ENCODE data around the gene PSD4.

DNA sequence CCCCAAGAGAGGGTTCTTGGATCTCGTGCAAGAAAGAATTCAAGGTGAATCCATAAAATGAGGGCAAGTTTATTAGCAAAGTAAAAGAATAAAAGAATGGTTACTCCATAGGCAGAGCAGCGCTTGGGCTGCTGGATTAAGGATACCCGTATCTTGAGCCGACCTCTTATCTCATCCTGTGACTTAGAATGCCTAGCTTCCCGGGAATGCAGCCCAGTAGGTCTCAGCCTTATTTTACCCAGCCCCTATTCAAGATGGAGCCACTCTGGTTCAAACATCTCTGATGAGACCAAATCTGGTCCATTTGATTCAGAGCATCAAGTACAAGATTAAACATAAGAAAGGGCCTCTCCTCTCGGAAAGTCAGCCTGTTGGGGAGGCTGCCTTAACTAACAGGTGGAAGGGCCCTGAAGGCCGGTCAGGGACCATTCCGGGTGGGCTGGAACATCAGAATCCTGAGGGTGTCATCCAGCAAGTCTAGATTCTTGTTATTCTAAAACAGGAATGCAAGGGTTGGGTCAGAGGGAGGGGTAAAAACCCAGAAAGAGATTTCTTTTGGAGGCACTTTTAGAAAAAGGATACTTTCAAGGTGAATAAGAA lies 5.8 kb downstream of the PSD4 start:
- TF ChIP-seq, protein P1, sequence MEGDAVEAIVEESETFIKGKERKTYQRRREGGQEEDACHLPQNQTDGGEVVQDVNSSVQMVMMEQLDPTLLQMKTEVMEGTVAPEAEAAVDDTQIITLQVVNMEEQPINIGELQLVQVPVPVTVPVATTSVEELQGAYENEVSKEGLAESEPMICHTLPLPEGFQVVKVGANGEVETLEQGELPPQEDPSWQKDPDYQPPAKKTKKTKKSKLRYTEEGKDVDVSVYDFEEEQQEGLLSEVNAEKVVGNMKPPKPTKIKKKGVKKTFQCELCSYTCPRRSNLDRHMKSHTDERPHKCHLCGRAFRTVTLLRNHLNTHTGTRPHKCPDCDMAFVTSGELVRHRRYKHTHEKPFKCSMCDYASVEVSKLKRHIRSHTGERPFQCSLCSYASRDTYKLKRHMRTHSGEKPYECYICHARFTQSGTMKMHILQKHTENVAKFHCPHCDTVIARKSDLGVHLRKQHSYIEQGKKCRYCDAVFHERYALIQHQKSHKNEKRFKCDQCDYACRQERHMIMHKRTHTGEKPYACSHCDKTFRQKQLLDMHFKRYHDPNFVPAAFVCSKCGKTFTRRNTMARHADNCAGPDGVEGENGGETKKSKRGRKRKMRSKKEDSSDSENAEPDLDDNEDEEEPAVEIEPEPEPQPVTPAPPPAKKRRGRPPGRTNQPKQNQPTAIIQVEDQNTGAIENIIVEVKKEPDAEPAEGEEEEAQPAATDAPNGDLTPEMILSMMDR (IDR thresholded peaks at IDR 0.05 in 2 of 3, conservative IDR thresholded peaks at IDR 0.05 in 1 of 3; ENCODE audit: borderline replicate concordance in 1 of 3, insufficient read depth in 1 of 3, low read depth in 2 of 3, low read length in 2 of 3): no peak
- TF ChIP-seq, protein P2, sequence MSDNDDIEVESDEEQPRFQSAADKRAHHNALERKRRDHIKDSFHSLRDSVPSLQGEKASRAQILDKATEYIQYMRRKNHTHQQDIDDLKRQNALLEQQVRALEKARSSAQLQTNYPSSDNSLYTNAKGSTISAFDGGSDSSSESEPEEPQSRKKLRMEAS (IDR thresholded peaks at IDR 0.05): no peak
- TF ChIP-seq SIN3A (IDR thresholded peaks at IDR 0.05; ENCODE audit: low read depth): no peak
- TF ChIP-seq, protein P3, sequence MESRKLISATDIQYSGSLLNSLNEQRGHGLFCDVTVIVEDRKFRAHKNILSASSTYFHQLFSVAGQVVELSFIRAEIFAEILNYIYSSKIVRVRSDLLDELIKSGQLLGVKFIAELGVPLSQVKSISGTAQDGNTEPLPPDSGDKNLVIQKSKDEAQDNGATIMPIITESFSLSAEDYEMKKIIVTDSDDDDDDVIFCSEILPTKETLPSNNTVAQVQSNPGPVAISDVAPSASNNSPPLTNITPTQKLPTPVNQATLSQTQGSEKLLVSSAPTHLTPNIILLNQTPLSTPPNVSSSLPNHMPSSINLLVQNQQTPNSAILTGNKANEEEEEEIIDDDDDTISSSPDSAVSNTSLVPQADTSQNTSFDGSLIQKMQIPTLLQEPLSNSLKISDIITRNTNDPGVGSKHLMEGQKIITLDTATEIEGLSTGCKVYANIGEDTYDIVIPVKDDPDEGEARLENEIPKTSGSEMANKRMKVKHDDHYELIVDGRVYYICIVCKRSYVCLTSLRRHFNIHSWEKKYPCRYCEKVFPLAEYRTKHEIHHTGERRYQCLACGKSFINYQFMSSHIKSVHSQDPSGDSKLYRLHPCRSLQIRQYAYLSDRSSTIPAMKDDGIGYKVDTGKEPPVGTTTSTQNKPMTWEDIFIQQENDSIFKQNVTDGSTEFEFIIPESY (IDR thresholded peaks at IDR 0.05; ENCODE audit: extremely low read depth, insufficient replicate concordance, low read length): no peak
- no peak for TF ChIP-seq EZH2 (IDR thresholded peaks at IDR 0.05)
- no peak for TF ChIP-seq SRF (IDR thresholded peaks at IDR 0.05; ENCODE audit: low read depth)
- no peak for TF ChIP-seq EZH2phosphoT487 (IDR thresholded peaks at IDR 0.05; ENCODE audit: borderline replicate concordance)
- TF ChIP-seq, protein P4, sequence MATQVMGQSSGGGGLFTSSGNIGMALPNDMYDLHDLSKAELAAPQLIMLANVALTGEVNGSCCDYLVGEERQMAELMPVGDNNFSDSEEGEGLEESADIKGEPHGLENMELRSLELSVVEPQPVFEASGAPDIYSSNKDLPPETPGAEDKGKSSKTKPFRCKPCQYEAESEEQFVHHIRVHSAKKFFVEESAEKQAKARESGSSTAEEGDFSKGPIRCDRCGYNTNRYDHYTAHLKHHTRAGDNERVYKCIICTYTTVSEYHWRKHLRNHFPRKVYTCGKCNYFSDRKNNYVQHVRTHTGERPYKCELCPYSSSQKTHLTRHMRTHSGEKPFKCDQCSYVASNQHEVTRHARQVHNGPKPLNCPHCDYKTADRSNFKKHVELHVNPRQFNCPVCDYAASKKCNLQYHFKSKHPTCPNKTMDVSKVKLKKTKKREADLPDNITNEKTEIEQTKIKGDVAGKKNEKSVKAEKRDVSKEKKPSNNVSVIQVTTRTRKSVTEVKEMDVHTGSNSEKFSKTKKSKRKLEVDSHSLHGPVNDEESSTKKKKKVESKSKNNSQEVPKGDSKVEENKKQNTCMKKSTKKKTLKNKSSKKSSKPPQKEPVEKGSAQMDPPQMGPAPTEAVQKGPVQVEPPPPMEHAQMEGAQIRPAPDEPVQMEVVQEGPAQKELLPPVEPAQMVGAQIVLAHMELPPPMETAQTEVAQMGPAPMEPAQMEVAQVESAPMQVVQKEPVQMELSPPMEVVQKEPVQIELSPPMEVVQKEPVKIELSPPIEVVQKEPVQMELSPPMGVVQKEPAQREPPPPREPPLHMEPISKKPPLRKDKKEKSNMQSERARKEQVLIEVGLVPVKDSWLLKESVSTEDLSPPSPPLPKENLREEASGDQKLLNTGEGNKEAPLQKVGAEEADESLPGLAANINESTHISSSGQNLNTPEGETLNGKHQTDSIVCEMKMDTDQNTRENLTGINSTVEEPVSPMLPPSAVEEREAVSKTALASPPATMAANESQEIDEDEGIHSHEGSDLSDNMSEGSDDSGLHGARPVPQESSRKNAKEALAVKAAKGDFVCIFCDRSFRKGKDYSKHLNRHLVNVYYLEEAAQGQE (IDR thresholded peaks at IDR 0.05; ENCODE audit: low read depth): no peak
- TF ChIP-seq RAD21 (IDR thresholded peaks at IDR 0.05; ENCODE audit: low read depth): no peak

All from HCT116 (cell line).